ENCODE results near the gene LARGE1. TPM values are rescaled to one million over a fixed set of nuclear protein-coding genes. Genes with fewer than 3 reads are reported as not detected.

LARGE1 gene
- total and polyA plus RNA-seq, 2 of the 4 experiments (the other 2 are of a cell fraction): 6.2 to 12.4 TPM

- POLR2A ChIA-PET (ENCODE audit: unreplicated experiment): no interaction called here
- DNase-seq: no peak
- H3K18ac ChIP-seq (ENCODE audit: low read depth, low read length): no peak overlapping the region
These were observed 453.2 kb downstream of the LARGE1 start for GRCh38 chr22:33467080-33467479.

More at GRCh38 chr22:33467080-33467479, 453.2 kb downstream of the LARGE1 start:
- Histone ChIP-seq H3K23ac (ENCODE audit: low read depth, low read length) (no peak overlapping the region), H3K9me1 (ENCODE audit: insufficient read depth, low read length) (no peaks in the 10 kb centered on the region; the same call in 1 of the 2 replicates), H3K9ac (ENCODE audit: low read depth, low read length) (no peak overlapping the region), H2AK5ac (ENCODE audit: low read depth, low read length) (no peak overlapping the region), H3K4me3 (ENCODE audit: insufficient read depth, low read depth, low read length) (no peak overlapping the region), H4K5ac (ENCODE audit: low read depth, low read length) (no peak overlapping the region), H3K14ac (replicated peaks; ENCODE audit: low read depth, low read length) (no peak overlapping the region), H4K20me1 (ENCODE audit: insufficient read depth, low read length) (no peaks in the 10 kb centered on the region), H3K4ac (ENCODE audit: low read depth, low read length) (no peak overlapping the region), H3K27ac (ENCODE audit: insufficient read depth, low read length) (no peak overlapping the region), H3K4me2 (ENCODE audit: low read depth, low read length) (no peak overlapping the region), H3K27me3 (ENCODE audit: control insufficient read depth, insufficient read depth, low read length) (no peaks in the 10 kb centered on the region), H2BK20ac (ENCODE audit: low read depth, low read length) (no peak overlapping the region), H3K4me1 (ENCODE audit: control insufficient read depth, insufficient read depth, low read length) (no peaks in the 10 kb centered on the region), H4K91ac (ENCODE audit: insufficient read depth, low read depth, low read length) (no peak overlapping the region), H4K8ac (ENCODE audit: low read depth in 2 of 2, low read length in 2 of 2) (no peak overlapping the region), H2BK15ac (ENCODE audit: low read depth, low read length) (no peak overlapping the region), H3K9me3 (ENCODE audit: control insufficient read depth, insufficient read depth, low read length) (no peaks in the 10 kb centered on the region), H2AK9ac (replicated peaks; ENCODE audit: low read depth, low read length, poor library complexity) (no peak overlapping the region), H2BK120ac (ENCODE audit: low read depth, low read length) (no peak overlapping the region), H3K36me3 (ENCODE audit: control insufficient read depth, insufficient read depth, low read length) (no peaks in the 10 kb centered on the region), H2AFZ (replicated peaks; ENCODE audit: low read length, poor library complexity) (no peak overlapping the region), H2BK5ac (ENCODE audit: low read depth, low read length, poor library complexity, severe bottlenecking) (no peak overlapping the region), H3K56ac (ENCODE audit: extremely low read depth, insufficient read depth, low read length) (no peak overlapping the region), H3K79me1 (ENCODE audit: low read depth in 1 of 2, low read length in 2 of 2) (peaks cover 0 to 3% of the 10 kb centered on the region in 2 experiments; a peak in 1 of 4 replicates)
- intact Hi-C loops (cut with micrococcal nuclease): loop anchor here (5.0 kb wide), 2 partner anchors 165 to 1410 kb away; no protein-coding TSS in a partner anchor
- ATAC-seq (ENCODE audit: low read depth): no peak
- CTCF ChIA-PET: no interaction called here
- dilution Hi-C loops (cut with HindIII; ENCODE audit: low sequenced_read_pairs, unreplicated experiment): no loop called here
- WGBS, 2 experiments (ENCODE audit: extremely low coverage in 2 of 2, insufficient read length in 1 of 2): no CpG with 5 or more reads among the region's 2 CpGs
- in situ Hi-C loops (cut with MboI; ENCODE audit: low sequenced_read_pairs): no loop called here
- no peak for TF ChIP-seq RFX5 (IDR thresholded peaks at IDR 0.05; ENCODE audit: low read depth, low read length)
- TF ChIP-seq, protein P1, sequence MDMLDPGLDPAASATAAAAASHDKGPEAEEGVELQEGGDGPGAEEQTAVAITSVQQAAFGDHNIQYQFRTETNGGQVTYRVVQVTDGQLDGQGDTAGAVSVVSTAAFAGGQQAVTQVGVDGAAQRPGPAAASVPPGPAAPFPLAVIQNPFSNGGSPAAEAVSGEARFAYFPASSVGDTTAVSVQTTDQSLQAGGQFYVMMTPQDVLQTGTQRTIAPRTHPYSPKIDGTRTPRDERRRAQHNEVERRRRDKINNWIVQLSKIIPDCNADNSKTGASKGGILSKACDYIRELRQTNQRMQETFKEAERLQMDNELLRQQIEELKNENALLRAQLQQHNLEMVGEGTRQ (IDR thresholded peaks at IDR 0.05; ENCODE audit: low read depth, low read length): no peak
- TF ChIP-seq MAFK (IDR thresholded peaks at IDR 0.05; ENCODE audit: low read depth, low read length): no peak
- TF ChIP-seq POLR2A (IDR thresholded peaks at IDR 0.05; ENCODE audit: low read depth, low read length): no peak
- no peak for TF ChIP-seq CEBPB (IDR thresholded peaks at IDR 0.05; ENCODE audit: low read depth, low read length)
- TF ChIP-seq FOS (IDR thresholded peaks at IDR 0.05; ENCODE audit: low read depth, low read length): no peak
- TF ChIP-seq MXI1 (IDR thresholded peaks at IDR 0.05; ENCODE audit: borderline replicate concordance, low read depth, low read length): no peak
- no peak for TF ChIP-seq RAD21 (IDR thresholded peaks at IDR 0.05; ENCODE audit: low read length)
- no peak for TF ChIP-seq MAZ (IDR thresholded peaks at IDR 0.05; ENCODE audit: borderline replicate concordance, low read depth, low read length)
- TF ChIP-seq RCOR1 (IDR thresholded peaks at IDR 0.05; ENCODE audit: insufficient replicate concordance, low read length): no peak
- no peak for TF ChIP-seq CTCF (conservative IDR thresholded peaks at IDR 0.05; ENCODE audit: low read depth, low read length)
- TF ChIP-seq CHD1 (IDR thresholded peaks at IDR 0.05; ENCODE audit: low read depth, low read length): no peak
- no TSS peak for BruUV-seq (replicated peaks)

All from IMR-90 (cell line).